ENCODE data around the gene UBE2U.

DNA sequence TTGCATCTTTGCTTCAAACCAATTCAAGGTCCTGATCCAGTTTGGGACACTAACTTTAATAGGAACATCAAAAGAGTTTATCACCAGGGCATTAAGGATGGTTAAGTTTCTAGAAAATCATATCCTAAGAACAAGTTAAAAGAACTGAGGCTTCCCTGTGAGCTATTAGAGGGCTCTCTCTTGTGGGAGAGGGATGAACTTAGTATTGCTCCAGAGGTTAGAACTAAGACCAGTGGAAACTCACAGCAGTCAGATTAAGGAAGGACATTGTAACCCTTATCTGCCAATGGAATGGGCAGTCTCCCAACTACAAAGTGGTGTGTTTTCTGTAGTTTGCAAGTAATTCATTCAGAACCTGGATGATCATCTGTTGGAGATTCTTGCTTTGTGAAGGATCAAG, 36.8 kb downstream of the UBE2U start:
- TF ChIP-seq CTCF (IDR thresholded peaks at IDR 0.05) (no peak), POLR2A (IDR thresholded peaks at IDR 0.05) (no peak)

Data from ovary (tissue), 3 donors.